Glutamatergic neuron (in vitro differentiated cells): ENCODE measurements around the gene PML. TPM values are rescaled to one million over a fixed set of nuclear protein-coding genes. Genes with fewer than 3 reads are reported as not detected.

ENCODE experiments used
- DNase-seq: peaks from one replicate; pipeline ENCODE4 v3.0.0; 2022
- H3K27ac Mint-ChIP-seq: one replicate; pipeline ENCODE4 v1.8.0; 2020; ENCODE audit warnings: mild to moderate bottlenecking, mixed read lengths, inconsistent platforms; ENCODE audit not compliant: unreplicated experiment
- H3K27me3 Mint-ChIP-seq: one replicate; pipeline ENCODE4 v1.8.0; 2020; ENCODE audit warnings: mild to moderate bottlenecking, moderate library complexity, mixed read lengths, inconsistent platforms; ENCODE audit not compliant: unreplicated experiment
- H3K36me3 Mint-ChIP-seq: one replicate; pipeline ENCODE4 v1.8.0; 2020; ENCODE audit warnings: mild to moderate bottlenecking, mixed read lengths, inconsistent platforms; ENCODE audit not compliant: unreplicated experiment
- H3K4me1 Mint-ChIP-seq: one replicate; pipeline ENCODE4 v1.8.0; 2020; ENCODE audit warnings: mild to moderate bottlenecking, low read depth, mixed read lengths, inconsistent platforms; ENCODE audit not compliant: unreplicated experiment
- H3K4me3 Mint-ChIP-seq: one replicate; pipeline ENCODE4 v1.8.0; 2020; ENCODE audit warnings: mild to moderate bottlenecking, mixed read lengths, inconsistent platforms; ENCODE audit not compliant: unreplicated experiment
- H3K9me3 Mint-ChIP-seq: one replicate; pipeline ENCODE4 v1.8.0; 2020; ENCODE audit warnings: mild to moderate bottlenecking, moderate library complexity, mixed read lengths, inconsistent platforms; ENCODE audit not compliant: unreplicated experiment
- long read RNA-seq: library from polyadenylated mRNA; unstranded; transcript quantifications from one replicate; pipeline ENCODE4 v2.0.0, GENCODE V29; 2020; ENCODE audit not compliant: unreplicated experiment
- total RNA-seq: library from RNA; stranded (reverse); fragmentation: NEBNext Ultra II Directional; extraction: Animal tissue kit (Norgen Biotek cat#: 25700); gene quantifications from one replicate; pipeline ENCODE4 v1.2.1, GENCODE V29; 2021; ENCODE audit not compliant: unreplicated experiment
- TF ChIP-seq, protein P1 (sequence below): fragments of 200-600 bp; sonication (generic); IDR thresholded peaks from one replicate; pipeline ENCODE4 v1.5.0; 2021; ENCODE audit not compliant: partially characterized antibody, unreplicated experiment

Gene PML, protein sequence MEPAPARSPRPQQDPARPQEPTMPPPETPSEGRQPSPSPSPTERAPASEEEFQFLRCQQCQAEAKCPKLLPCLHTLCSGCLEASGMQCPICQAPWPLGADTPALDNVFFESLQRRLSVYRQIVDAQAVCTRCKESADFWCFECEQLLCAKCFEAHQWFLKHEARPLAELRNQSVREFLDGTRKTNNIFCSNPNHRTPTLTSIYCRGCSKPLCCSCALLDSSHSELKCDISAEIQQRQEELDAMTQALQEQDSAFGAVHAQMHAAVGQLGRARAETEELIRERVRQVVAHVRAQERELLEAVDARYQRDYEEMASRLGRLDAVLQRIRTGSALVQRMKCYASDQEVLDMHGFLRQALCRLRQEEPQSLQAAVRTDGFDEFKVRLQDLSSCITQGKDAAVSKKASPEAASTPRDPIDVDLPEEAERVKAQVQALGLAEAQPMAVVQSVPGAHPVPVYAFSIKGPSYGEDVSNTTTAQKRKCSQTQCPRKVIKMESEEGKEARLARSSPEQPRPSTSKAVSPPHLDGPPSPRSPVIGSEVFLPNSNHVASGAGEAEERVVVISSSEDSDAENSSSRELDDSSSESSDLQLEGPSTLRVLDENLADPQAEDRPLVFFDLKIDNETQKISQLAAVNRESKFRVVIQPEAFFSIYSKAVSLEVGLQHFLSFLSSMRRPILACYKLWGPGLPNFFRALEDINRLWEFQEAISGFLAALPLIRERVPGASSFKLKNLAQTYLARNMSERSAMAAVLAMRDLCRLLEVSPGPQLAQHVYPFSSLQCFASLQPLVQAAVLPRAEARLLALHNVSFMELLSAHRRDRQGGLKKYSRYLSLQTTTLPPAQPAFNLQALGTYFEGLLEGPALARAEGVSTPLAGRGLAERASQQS
- total RNA-seq, result 27.6 TPM
- long read RNA-seq, partial matches to known transcripts, result 0 of 3 reads
- long read RNA-seq, other reads (novel, unspliced or antisense), result 0 of 3 reads

DNA sequence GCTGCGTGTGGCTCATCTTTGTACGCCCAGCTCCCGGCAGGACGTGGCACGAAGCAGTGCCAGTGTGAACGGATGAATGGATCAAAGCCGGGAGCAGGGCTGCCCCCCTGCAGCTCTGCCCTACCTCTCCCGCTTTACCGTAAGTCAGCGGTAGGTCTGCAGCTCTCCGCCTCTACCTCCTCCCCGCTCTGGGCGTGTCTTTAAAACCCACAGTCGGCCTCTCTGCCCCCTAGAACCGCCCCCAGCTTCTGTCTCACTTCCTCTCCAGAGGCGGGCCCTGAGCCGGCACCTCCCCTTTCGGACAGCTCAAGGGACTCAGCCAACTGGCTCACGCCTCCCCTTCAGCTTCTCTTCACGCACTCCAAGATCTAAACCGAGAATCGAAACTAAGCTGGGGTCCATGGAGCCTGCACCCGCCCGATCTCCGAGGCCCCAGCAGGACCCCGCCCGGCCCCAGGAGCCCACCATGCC lies at the start of gene PML:
Gene PML, plus strand, starts transcription at position 304 of the 471 bp plus-strand sequence. Its CDS starts 97 bp downstream, at position 401.
- Mint-ChIP-seq H3K36me3 (no peaks in the 10 kb centered on the region), H3K4me1 (peaks cover 8% of the 10 kb centered on the region)

DNA sequence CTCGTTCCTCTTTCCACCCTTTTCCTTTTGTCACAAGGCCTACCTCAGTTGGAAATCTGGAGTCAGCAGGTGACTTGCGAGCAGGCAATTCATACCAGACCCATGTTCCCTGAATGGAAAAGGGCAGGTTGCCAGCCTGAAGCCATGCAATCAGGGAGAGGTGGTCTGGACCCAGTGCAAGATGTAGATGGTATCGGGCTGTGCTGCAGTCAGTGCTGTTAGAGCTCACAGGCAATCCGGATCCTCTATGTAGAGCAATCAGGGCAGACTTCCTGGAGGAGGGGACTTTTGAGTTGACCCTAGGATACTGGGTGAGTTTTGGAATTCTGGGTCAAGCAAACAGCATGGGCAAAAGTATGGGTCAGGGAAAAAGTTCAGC lies 49.4 kb upstream of the PML start:
- peaks cover 48% of the 10 kb centered on the region for H3K4me1 Mint-ChIP-seq
- H3K27me3 Mint-ChIP-seq, result peaks cover 10% of the 10 kb centered on the region

More for the DNA sequence above, at the start of gene PML:
- Mint-ChIP-seq H3K4me3 (peak within 1 kb of the TSS; percentile 98), H3K27me3 (peaks cover 5% of the 10 kb centered on the region), H3K27ac (peak within 1 kb of the TSS; percentile 95), H3K9me3 (peaks cover 1% of the 10 kb centered on the region)
- peak; percentile 93 for DNase-seq
- TF ChIP-seq, protein P1, sequence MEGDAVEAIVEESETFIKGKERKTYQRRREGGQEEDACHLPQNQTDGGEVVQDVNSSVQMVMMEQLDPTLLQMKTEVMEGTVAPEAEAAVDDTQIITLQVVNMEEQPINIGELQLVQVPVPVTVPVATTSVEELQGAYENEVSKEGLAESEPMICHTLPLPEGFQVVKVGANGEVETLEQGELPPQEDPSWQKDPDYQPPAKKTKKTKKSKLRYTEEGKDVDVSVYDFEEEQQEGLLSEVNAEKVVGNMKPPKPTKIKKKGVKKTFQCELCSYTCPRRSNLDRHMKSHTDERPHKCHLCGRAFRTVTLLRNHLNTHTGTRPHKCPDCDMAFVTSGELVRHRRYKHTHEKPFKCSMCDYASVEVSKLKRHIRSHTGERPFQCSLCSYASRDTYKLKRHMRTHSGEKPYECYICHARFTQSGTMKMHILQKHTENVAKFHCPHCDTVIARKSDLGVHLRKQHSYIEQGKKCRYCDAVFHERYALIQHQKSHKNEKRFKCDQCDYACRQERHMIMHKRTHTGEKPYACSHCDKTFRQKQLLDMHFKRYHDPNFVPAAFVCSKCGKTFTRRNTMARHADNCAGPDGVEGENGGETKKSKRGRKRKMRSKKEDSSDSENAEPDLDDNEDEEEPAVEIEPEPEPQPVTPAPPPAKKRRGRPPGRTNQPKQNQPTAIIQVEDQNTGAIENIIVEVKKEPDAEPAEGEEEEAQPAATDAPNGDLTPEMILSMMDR, result no peak

DNA sequence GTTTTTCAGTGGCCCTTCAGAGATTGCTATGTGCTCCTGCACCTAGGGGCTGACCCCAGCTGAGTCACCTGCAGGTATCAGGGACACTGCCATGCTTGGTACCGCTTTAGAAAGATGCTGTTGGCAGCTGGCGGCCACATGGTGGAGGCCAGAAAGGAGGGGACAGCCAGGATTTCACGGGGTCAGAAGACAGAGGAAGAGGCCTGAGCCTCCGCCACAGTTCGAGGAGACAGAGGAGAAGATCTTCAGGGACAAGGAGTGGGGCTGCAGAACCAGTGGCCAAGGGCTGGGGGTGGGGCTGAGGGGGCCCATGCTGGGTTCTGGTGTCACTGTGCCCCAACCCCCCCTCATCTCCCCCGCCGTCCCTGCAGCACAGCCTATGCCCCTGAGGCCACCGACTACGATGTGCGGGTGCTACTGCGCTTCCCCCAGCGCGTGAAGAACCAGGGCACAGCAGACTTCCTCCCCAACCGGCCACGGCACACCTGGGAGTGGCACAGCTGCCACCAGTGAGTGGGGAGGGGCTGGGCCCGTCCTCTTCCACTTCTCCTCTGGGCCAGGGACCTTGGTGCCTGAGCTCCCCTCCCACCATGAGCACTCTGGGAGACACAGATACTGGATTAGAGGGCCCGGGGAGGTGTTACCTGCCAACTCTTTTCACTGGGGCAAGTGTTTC lies 48.3 kb upstream of the PML start:
- TF ChIP-seq, protein P1, result no peak
- DNase-seq, result no peak
- Mint-ChIP-seq H3K9me3 (peaks cover 29% of the 10 kb centered on the region), H3K27me3 (peaks cover 17% of the 10 kb centered on the region), H3K27ac (peak overlapping the region; percentile 22), H3K4me1 (peaks cover 49% of the 10 kb centered on the region), H3K36me3 (peaks cover 12% of the 10 kb centered on the region), H3K4me3 (no peak overlapping the region)

More for the DNA sequence above, 49.4 kb upstream of the PML start:
- H3K27ac Mint-ChIP-seq, result peak overlapping the region; percentile 70
- peaks cover 12% of the 10 kb centered on the region for H3K36me3 Mint-ChIP-seq
- H3K9me3 Mint-ChIP-seq, result peaks cover 19% of the 10 kb centered on the region
- peak overlapping the region; percentile 57 for H3K4me3 Mint-ChIP-seq
- DNase-seq, result no peak
- TF ChIP-seq, protein P1, result no peak

DNA sequence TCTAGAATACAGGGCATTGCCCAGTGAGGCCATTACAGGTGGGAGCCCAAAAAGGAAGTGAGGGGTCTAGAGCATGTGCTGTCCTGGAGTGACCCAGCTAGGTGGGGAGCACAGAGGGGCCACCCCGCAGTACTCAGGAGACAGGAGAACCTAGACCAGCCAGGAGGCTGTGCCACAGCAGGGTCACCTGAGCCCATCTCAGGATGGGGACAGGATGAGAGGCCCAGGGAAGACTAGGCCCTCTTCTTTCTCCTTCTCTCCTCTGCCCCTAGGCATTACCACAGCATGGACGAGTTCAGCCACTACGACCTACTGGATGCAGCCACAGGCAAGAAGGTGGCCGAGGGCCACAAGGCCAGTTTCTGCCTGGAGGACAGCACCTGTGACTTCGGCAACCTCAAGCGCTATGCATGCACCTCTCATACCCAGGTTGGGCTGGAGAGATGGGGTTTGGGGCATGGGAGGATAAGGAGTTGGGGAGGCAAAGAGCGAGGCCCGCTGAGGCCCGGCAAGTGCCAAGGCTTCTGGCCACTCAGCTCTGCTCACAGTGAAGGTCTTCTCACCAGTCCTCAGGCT lies 47.6 kb upstream of the PML start:
- Mint-ChIP-seq H3K27ac (peak overlapping the region; percentile 22), H3K4me1 (peaks cover 50% of the 10 kb centered on the region), H3K9me3 (peaks cover 32% of the 10 kb centered on the region), H3K27me3 (peaks cover 19% of the 10 kb centered on the region), H3K36me3 (peaks cover 12% of the 10 kb centered on the region), H3K4me3 (no peak overlapping the region)
- DNase-seq, result no peak
- TF ChIP-seq, protein P1, result no peak
